Tibial nerve (tissue), 4 donors: ENCODE results near the gene CENPF.
"Not testable (repeated sequence)": the region's sequence is repeated elsewhere in the genome, so short reads cannot be mapped to it uniquely, and the experiment has no call there.

Source experiments
- CTCF ChIP-seq, 5 experiments: fragments of 200-600 bp in 3 of 5; fragments of 450-650 bp in 2 of 5; sonication (generic) in 3 of 5; IDR thresholded peaks; one replicate each; pipeline ENCODE4 v1.5.1; 2016 to 2019; ENCODE audit warnings: antibody characterized with exemption in 5 of 5, mild to moderate bottlenecking in 3 of 5, moderate library complexity in 2 of 5
- EP300 ChIP-seq, 2 donors: sonication (generic); formaldehyde crosslinking; IDR thresholded peaks; one replicate each; pipeline ENCODE4 v1.6.1; 2017; ENCODE audit warnings: antibody characterized with exemption in 2 of 2, mild to moderate bottlenecking in 1 of 2

GRCh38 chr1:214675524-214675923 is 72.5 kb downstream of the CENPF start:
- not testable (repeated sequence) for TF ChIP-seq CTCF, EP300 (IDR thresholded peaks at IDR 0.05)
